Skeletal muscle tissue (tissue), 4 donors: Measurements from ENCODE around the gene KLRG1. TPM values are rescaled to one million over a fixed set of nuclear protein-coding genes. Genes with fewer than 3 reads are reported as not detected.

ENCODE experiments used
- H3K27ac ChIP-seq: one replicate; pipeline ENCODE4 v1.7.0; 2013; ENCODE audit warnings: mild to moderate bottlenecking, low read depth, low read length, inconsistent platforms
- H3K27me3 ChIP-seq, 3 donors: one replicate each; pipeline ENCODE4 v1.7.0; 2013; ENCODE audit warnings: low read length in 3 of 3; ENCODE audit not compliant: control insufficient read depth in 3 of 3, insufficient read depth in 3 of 3
- H3K36me3 ChIP-seq, 3 donors: one replicate each; pipeline ENCODE4 v1.7.0; 2013; ENCODE audit warnings: low read length in 3 of 3; ENCODE audit not compliant: control insufficient read depth in 3 of 3, insufficient read depth in 3 of 3
- H3K4me1 ChIP-seq, 3 donors: one replicate each; pipeline ENCODE4 v1.7.0; 2013; ENCODE audit warnings: low read length in 3 of 3, mild to moderate bottlenecking in 3 of 3; ENCODE audit not compliant: control insufficient read depth in 3 of 3, insufficient read depth in 3 of 3
- H3K4me3 ChIP-seq, 3 donors: one replicate each; pipeline ENCODE4 v1.7.0; 2013; ENCODE audit warnings: low read length in 3 of 3
- H3K9ac ChIP-seq, 3 donors: one replicate each; pipeline ENCODE4 v1.7.0; 2013; ENCODE audit warnings: low read length in 3 of 3, mild to moderate bottlenecking in 3 of 3, moderate library complexity in 2 of 3, low read depth in 1 of 3
- H3K9me3 ChIP-seq, 3 donors: one replicate each; pipeline ENCODE4 v1.7.0; 2013; ENCODE audit warnings: low read length in 3 of 3; ENCODE audit not compliant: control insufficient read depth in 3 of 3
- total RNA-seq: library from RNA; depleted of rRNA; stranded (reverse); fragments of >200 nt; gene quantifications from one replicate; pipeline ENCODE4 v1.2.3, GENCODE V29; 2014
- donor health status: Osteomylitis.

KLRG1 gene
- total RNA-seq, 1 donor from 2014 or later, result 3.7 TPM

- Histone ChIP-seq H3K9ac (no peak overlapping the region), H3K4me3 (no peak overlapping the region), H3K36me3 (no peaks in the 10 kb centered on the region), H3K4me1 (no peaks in the 10 kb centered on the region), H3K27me3 (no peaks in the 10 kb centered on the region), H3K27ac (no peak overlapping the region), H3K9me3 (no peaks in the 10 kb centered on the region)
Measured at GRCh38 chr12:9001233-9001632, 11.9 kb downstream of the KLRG1 start.

- Histone ChIP-seq H3K9ac (no peak overlapping the region), H3K27ac (no peak overlapping the region), H3K36me3 (no peaks in the 10 kb centered on the region), H3K4me3 (no peak overlapping the region), H3K9me3 (no peaks in the 10 kb centered on the region), H3K27me3 (no peaks in the 10 kb centered on the region), H3K4me1 (no peaks in the 10 kb centered on the region)
Measured at GRCh38 chr12:9002335-9002734, 13.0 kb downstream of the KLRG1 start.

GRCh38 chr12:9022592-9022991 lies 33.2 kb downstream of the KLRG1 start:
- Histone ChIP-seq H3K27ac (no peak overlapping the region), H3K36me3 (no peaks in the 10 kb centered on the region), H3K4me1 (no peaks in the 10 kb centered on the region), H3K4me3 (no peak overlapping the region), H3K9me3 (no peaks in the 10 kb centered on the region), H3K9ac (no peak overlapping the region), H3K27me3 (no peaks in the 10 kb centered on the region)

- no peak overlapping the region for H3K4me3 ChIP-seq
- H3K27ac ChIP-seq, result no peak overlapping the region
- no peaks in the 10 kb centered on the region for H3K27me3 ChIP-seq
- no peak overlapping the region for H3K9ac ChIP-seq
- H3K36me3 ChIP-seq, result no peaks in the 10 kb centered on the region
- no peaks in the 10 kb centered on the region for H3K9me3 ChIP-seq
- no peaks in the 10 kb centered on the region for H3K4me1 ChIP-seq
Measured at GRCh38 chr12:9024512-9024911, 35.2 kb downstream of the KLRG1 start.

GRCh38 chr12:9027161-9028059 lies 38.1 kb downstream of the KLRG1 start:
- no peaks in the 10 kb centered on the region for H3K27me3 ChIP-seq
- H3K4me1 ChIP-seq, result no peaks in the 10 kb centered on the region
- no peaks in the 10 kb centered on the region for H3K36me3 ChIP-seq
- H3K9ac ChIP-seq, result no peak overlapping the region
- no peaks in the 10 kb centered on the region for H3K9me3 ChIP-seq
- no peak overlapping the region for H3K27ac ChIP-seq
- no peak overlapping the region for H3K4me3 ChIP-seq

- no peaks in the 10 kb centered on the region for H3K36me3 ChIP-seq
- H3K27me3 ChIP-seq, result no peaks in the 10 kb centered on the region
- no peak overlapping the region for H3K4me3 ChIP-seq
- no peaks in the 10 kb centered on the region for H3K4me1 ChIP-seq
- no peak overlapping the region for H3K9ac ChIP-seq
- H3K27ac ChIP-seq, result no peak overlapping the region
- no peaks in the 10 kb centered on the region for H3K9me3 ChIP-seq
Measured at GRCh38 chr12:9030776-9031175, 41.4 kb downstream of the KLRG1 start.

GRCh38 chr12:9032202-9032964 lies 43.0 kb downstream of the KLRG1 start:
- H3K9me3 ChIP-seq, result no peaks in the 10 kb centered on the region
- no peak overlapping the region for H3K9ac ChIP-seq
- H3K27me3 ChIP-seq, result no peaks in the 10 kb centered on the region
- H3K27ac ChIP-seq, result no peak overlapping the region
- H3K36me3 ChIP-seq, result no peaks in the 10 kb centered on the region
- no peak overlapping the region for H3K4me3 ChIP-seq
- no peaks in the 10 kb centered on the region for H3K4me1 ChIP-seq

GRCh38 chr12:9033265-9033887 lies 44.0 kb downstream of the KLRG1 start:
- Histone ChIP-seq H3K4me3 (no peak overlapping the region), H3K9ac (no peak overlapping the region), H3K27ac (no peak overlapping the region), H3K27me3 (no peaks in the 10 kb centered on the region), H3K9me3 (no peaks in the 10 kb centered on the region), H3K4me1 (no peaks in the 10 kb centered on the region), H3K36me3 (no peaks in the 10 kb centered on the region)

- no peaks in the 10 kb centered on the region for H3K36me3 ChIP-seq
- H3K27me3 ChIP-seq, result no peaks in the 10 kb centered on the region
- no peaks in the 10 kb centered on the region for H3K4me1 ChIP-seq
- H3K27ac ChIP-seq, result no peak overlapping the region
- no peaks in the 10 kb centered on the region for H3K9me3 ChIP-seq
- H3K9ac ChIP-seq, result no peak overlapping the region
- H3K4me3 ChIP-seq, result no peak overlapping the region
Measured at GRCh38 chr12:9034095-9034494, 44.7 kb downstream of the KLRG1 start.

GRCh38 chr12:9036227-9036626 lies 46.9 kb downstream of the KLRG1 start:
- H3K36me3 ChIP-seq, result no peaks in the 10 kb centered on the region
- H3K4me1 ChIP-seq, result peaks cover 0 to 5% (median 4%) of the 10 kb centered on the region in 3 donors
- H3K27me3 ChIP-seq, result no peaks in the 10 kb centered on the region
- H3K4me3 ChIP-seq, result no peak overlapping the region
- H3K27ac ChIP-seq, result no peak overlapping the region
- H3K9me3 ChIP-seq, result no peaks in the 10 kb centered on the region
- H3K9ac ChIP-seq, result no peak overlapping the region
